HG02588 (cell line): ENCODE data around the gene THAP3.

Experiments used
- ATAC-seq: cut with Tn5 transposase; IDR thresholded peaks from one replicate; pipeline ENCODE4 v1.9.1; 2021; ENCODE audit warnings: mild to moderate bottlenecking, moderate library complexity; ENCODE audit not compliant: unreplicated experiment

The THAP3 gene, protein sequence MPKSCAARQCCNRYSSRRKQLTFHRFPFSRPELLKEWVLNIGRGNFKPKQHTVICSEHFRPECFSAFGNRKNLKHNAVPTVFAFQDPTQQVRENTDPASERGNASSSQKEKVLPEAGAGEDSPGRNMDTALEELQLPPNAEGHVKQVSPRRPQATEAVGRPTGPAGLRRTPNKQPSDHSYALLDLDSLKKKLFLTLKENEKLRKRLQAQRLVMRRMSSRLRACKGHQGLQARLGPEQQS

DNA sequence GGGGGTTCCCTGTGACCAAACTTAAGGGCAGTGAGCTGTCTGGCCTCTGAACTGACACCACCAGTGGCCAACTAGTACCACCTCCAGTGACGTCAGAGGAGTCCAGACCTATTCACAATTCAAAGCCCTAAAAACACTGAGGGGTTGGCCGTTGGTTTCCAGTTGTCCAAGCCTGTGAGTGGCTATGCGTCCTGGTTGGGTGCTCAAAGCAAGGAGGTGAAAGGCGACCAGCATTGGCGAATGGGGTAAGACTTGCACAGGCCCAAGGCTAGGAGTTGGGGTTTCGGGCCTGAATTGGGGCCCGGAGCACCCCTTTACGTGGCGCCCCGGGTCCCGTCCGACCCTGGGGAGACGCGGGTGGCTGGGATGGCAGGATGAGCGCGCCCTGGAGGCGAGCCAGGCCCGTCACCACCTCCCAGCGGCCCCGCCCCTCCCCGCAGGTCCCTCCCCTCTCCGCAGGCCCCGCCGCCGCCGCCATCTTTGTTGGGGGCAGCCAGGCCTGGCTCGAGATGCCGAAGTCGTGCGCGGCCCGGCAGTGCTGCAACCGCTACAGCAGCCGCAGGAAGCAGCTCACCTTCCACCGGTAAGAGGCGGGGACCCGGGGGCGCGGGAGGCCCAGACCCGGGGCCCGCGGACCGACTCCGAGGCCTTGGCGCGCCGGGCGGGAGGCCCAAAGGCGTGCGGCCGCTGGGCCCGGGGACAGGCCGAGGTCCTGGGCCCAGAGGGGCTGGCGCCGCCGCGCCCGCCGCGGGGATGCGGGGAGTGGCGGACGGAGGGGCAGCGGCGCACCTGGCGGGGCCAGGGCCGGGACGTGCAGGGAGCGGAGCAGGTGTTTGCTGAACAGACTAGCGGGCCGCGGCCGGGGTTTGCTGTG lies at the start of gene THAP3:
THAP3 (plus strand) TSS at position 159 of the 874 bp plus-strand sequence; CDS start at position 510, 351 bp downstream.
- peak; percentile 70 for ATAC-seq

GRCh38 chr1:6577831-6578525 lies 46.7 kb upstream of the THAP3 start:
- ATAC-seq = no peak

DNA sequence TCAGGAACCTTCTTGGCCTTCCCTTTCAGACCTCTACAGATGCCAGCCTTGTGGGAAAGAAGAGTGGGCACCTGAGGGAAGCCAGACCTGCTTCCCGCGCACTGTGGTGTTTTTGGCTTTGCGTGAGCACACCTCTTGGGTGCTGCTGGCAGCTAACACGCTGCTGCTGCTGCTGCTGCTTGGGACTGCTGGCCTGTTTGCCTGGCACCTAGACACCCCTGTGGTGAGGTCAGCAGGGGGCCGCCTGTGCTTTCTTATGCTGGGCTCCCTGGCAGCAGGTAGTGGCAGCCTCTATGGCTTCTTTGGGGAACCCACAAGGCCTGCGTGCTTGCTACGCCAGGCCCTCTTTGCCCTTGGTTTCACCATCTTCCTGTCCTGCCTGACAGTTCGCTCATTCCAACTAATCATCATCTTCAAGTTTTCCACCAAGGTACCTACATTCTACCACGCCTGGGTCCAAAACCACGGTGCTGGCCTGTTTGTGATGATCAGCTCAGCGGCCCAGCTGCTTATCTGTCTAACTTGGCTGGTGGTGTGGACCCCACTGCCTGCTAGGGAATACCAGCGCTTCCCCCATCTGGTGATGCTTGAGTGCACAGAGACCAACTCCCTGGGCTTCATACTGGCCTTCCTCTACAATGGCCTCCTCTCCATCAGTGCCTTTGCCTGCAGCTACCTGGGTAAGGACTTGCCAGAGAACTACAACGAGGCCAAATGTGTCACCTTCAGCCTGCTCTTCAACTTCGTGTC lies 45.9 kb upstream of the THAP3 start:
- ATAC-seq = no peak

DNA sequence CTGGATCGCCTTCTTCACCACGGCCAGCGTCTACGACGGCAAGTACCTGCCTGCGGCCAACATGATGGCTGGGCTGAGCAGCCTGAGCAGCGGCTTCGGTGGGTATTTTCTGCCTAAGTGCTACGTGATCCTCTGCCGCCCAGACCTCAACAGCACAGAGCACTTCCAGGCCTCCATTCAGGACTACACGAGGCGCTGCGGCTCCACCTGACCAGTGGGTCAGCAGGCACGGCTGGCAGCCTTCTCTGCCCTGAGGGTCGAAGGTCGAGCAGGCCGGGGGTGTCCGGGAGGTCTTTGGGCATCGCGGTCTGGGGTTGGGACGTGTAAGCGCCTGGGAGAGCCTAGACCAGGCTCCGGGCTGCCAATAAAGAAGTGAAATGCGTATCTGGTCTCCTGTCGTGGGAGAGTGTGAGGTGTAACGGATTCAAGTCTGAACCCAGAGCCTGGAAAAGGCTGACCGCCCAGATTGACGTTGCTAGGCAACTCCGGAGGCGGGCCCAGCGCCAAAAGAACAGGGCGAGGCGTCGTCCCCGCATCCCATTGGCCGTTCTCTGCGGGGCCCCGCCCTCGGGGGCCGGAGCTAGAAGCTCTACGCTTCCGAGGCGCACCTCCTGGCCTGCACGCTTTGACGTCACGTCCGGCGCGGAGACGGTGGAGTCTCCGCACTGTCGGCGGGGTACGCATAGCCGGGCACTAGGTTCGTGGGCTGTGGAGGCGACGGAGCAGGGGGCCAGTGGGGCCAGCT lies 45.1 kb upstream of the THAP3 start, which contains the start of gene ZBTB48:
ZBTB48 (plus strand) TSS at position 621 of the 745 bp plus-strand sequence. CDS start 616 bp downstream, outside the sequence.
- ATAC-seq = peak; percentile 97

DNA sequence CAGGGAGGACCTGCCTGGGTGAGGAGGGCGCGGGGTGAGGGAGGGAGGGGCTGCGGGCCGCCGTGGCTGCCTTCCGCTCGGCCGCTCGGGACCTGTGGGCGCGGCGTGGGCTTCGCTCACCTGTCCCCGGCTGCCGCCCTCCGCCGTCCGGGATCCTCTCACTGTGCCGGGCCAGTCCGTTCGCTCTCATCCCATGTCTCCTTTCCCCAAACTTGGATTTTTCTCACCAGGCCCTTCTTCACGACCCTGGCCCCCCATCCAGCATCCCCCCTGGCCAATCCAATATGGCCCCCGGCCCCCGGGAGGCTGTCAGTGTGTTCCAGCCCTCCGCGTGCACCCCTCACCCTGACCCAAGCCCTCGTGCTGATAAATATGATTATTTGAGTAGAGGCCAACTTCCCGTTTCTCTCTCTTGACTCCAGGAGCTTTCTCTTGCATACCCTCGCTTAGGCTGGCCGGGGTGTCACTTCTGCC lies 44.5 kb upstream of the THAP3 start:
- ATAC-seq = no peak

GRCh38 chr1:6580593-6581409 lies 43.9 kb upstream of the THAP3 start:
- ATAC-seq = no peak

GRCh38 chr1:6581561-6582305 lies 42.9 kb upstream of the THAP3 start:
- no peak for ATAC-seq

GRCh38 chr1:6582370-6582769 lies 42.3 kb upstream of the THAP3 start:
- ATAC-seq = no peak

GRCh38 chr1:6584126-6585080 lies 40.3 kb upstream of the THAP3 start:
- no peak for ATAC-seq

DNA sequence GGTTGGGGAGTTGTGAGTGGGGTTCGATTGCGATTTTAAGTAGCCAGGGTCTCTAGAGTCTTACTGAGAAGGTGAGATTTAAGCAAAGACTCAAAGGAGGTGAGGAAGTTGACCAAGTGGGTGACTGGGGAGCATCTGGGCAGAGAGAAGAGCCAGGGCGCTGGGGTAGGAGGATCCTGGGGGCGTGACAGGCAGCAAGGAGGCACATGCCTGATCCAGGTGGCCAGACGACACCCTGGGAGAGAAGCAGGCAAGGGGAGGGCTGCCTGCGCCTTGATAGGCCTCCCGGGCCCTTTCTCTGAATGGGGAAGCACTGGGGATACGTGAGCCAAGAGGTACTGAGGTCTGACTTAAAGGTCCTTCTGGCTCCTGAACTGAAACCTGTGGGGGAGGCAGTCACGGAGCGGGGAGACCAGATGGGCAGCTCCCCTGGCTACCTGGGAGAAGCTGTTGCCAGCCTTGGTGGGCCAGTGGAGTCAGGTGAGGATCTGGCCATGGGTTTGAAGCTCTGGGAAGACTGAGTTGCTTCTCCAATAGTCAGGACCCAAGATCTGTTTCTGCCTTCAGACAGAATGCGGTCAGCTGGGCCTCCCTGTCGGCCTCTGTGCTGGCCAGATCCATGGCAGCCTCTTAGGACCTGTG lies 39.5 kb upstream of the THAP3 start:
- ATAC-seq = no peak

GRCh38 chr1:6585841-6586240 lies 38.8 kb upstream of the THAP3 start:
- no peak for ATAC-seq

- no peak for ATAC-seq
Measured at GRCh38 chr1:6586404-6586816, 38.3 kb upstream of the THAP3 start.

DNA sequence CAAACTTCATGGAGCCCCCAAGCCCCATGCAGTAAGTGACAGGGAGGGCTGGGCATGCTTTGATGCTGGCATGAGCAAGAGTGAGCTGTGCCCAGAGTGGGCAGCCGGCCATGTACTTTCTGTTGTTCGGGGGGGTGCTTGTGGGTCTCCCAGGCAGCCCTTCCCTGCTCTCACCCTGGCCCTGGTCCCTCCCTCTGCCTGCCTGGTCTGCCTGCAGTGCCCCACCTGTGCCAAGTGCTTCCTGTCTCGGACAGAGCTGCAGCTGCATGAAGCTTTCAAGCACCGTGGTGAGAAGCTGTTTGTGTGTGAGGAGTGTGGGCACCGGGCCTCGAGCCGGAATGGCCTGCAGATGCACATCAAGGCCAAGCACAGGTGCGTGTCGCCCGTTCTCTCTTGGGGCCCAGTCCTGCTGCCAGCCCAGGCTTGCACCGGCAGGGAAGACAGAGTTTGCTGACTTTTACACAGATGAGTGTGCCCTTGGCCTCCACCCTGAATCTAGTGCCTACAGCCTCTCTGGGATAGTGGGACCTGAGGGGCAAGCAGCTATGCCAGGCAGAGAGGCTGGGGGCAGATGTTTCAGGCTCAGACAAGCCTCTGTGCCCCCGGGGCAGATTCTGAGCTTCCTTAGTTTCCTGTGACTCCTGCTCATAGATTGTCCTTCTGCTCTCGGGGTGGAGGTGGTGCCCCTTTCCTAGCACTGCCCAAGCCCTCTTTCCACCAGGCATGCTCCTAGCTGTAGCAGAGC lies 37.2 kb upstream of the THAP3 start:
- no peak for ATAC-seq

DNA sequence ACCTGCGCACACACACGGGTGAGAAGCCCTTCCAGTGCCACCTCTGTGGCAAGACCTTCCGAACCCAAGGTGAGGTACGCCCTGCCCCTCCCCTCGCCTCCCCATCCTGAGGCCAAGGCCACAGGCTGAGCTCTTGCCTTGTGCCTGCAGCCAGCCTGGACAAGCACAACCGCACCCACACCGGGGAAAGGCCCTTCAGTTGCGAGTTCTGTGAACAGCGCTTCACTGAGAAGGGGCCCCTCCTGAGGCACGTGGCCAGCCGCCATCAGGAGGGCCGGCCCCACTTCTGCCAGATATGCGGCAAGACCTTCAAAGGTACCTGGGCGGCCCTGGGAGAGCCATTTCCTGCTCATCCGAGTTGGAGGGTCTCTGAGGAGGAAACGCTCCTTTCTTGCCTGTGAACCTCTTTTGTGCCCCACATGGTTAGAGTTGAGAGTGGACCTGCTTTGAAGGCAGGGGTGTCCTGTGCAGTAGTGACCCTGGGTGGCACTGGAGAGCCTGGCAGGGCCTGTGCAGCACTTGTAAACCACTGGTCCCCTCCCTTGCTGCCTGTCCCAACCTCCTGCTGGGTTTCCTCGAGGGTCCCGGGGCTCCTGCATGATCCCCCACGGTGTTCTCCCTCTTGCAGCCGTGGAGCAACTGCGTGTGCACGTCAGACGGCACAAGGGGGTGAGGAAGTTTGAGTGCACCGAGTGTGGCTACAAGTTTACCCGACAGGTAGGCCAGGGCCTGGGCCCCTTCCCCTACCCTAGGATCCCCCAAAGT lies 36.4 kb upstream of the THAP3 start:
- no peak for ATAC-seq

GRCh38 chr1:6588893-6589520 lies 35.7 kb upstream of the THAP3 start:
- ATAC-seq = no peak
